Suprapubic skin (tissue), 3 donors: ENCODE results near the gene SHROOM2.

Experiments used
- CTCF ChIP-seq, 2 donors: fragments of 200-600 bp in 1 of 2; fragments of 450-650 bp in 1 of 2; sonication (generic) in 1 of 2; IDR thresholded peaks; one replicate each; pipeline ENCODE4 v1.5.1; 2016 to 2019; ENCODE audit warnings: antibody characterized with exemption in 2 of 2, mild to moderate bottlenecking in 1 of 2, moderate library complexity in 1 of 2
- EP300 ChIP-seq: sonication (generic); formaldehyde crosslinking; IDR thresholded peaks from one replicate; pipeline ENCODE4 v1.6.1; 2017; ENCODE audit warnings: antibody characterized with exemption

GRCh38 chrX:9746148-9746888 lies 39.9 kb upstream of the SHROOM2 start:
- TF ChIP-seq CTCF (IDR thresholded peaks at IDR 0.05) (no peak), EP300 (no peak)
